Measurements from ENCODE around the gene LGALS3BP. TPM values are rescaled to one million over a fixed set of nuclear protein-coding genes. Genes with fewer than 3 reads are reported as not detected.
A peak's percentile ranks its signal among the peaks of the same experiment; 100 is the strongest.

The LGALS3BP gene
- total RNA-seq, 1 donor from 2014 or later: 147 TPM

DNA sequence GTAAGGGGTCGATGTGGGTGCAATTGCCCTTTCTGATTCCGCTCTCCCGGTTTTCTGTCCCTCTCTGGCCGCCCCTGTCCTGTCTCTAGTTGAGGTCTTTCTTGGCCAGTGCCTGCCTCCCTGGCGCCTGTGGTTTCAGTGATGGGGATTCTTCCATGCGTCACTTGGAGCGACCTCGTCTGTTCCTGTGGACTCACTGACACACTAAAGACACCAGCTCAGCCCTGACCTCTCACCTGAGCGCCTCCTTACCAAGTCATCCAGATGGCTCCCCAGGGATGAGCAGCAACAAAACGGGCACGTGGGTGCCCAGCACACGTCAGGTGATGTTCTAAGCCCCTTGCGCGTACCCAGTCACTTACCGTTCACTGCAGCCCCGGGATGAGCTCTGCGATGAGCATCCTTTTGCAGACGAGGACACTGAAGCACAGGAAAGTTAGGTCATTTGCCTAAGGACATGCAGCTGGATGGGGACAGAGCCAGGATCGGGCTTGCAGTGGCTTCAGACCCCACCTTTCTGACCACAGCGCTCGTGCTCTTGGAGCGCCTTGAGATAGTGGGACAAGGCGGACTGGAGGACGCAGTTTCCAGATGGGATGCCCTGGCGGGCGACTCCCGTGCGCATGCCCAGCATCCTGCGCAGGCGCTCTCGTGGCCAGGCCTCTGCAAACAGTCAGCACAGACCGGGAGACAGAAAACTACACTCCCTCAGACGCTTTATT, 11.5 kb upstream of the LGALS3BP start:
- DNase-seq (ENCODE audit: low spot score) (peak; percentile 53), ATAC-seq (no peak)
- intact Hi-C loops (cut with DNase I): no loop called here

GRCh38 chr17:78990349-78991016, 10.8 kb upstream of the LGALS3BP start:
- ATAC-seq (no peak), DNase-seq (ENCODE audit: low spot score) (peak; percentile 57)
- intact Hi-C loops (cut with DNase I): no loop called here

DNA sequence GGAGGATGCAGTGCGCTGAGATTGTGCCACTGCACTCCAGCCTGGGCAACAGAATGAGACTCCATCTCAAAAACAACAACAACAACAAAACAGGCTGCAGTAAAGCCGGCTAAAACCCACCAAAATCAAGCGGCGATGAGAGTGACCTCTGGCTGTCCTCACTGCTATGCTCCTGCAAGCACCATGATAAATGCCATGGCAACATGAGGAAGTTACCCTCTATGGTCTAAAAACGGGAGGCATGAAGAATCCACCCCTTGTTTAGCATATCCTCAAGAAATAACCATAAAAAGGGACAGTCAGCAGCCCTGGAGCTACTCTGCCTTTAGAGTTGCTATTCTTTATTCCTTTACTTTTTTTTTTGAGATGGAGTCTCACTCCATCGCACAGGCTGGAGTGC, 8.4 kb upstream of the LGALS3BP start:
- intact Hi-C loops (cut with DNase I): no loop called here
- ATAC-seq (no peak), DNase-seq (ENCODE audit: low spot score) (no peak)

- ATAC-seq (peak; percentile 71), DNase-seq (ENCODE audit: low spot score) (no peak)
- intact Hi-C loops (cut with DNase I): no loop called here
These were observed 7.1 kb upstream of the LGALS3BP start for GRCh38 chr17:78986649-78987328.

DNA sequence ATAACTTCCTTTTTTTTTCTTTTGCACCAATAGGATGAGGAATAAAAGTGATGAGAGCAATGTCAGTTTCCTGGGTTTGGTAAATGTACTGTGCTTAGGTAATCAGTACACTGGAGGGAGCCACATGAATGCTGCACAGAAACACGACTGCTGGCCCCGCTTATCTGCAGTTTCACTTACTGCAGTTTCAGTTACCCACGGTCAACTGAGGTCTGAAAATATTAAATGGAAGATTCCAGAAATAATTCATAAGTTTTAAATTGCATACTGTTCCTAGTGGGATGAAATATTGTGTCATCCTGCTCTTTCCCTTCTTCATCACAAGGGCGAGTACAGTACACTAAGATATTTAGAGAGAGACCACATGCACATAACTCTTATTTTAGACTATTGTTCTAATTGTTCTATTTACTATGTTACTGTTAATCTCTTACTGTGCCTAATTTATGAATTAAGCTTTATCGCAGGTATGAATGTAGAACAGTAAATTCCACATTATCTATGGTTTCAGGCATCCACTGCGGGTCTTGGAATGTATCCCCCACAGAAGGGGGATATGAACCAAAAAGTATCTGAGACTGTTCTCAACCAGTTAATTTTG, 6.4 kb upstream of the LGALS3BP start:
- intact Hi-C loops (cut with DNase I): no loop called here
- ATAC-seq: peak; percentile 84
- no peak for DNase-seq (ENCODE audit: low spot score)

GRCh38 chr17:78985395-78985794, 5.7 kb upstream of the LGALS3BP start:
- intact Hi-C loops (cut with DNase I): no loop called here
- ATAC-seq: no peak
- DNase-seq (ENCODE audit: low spot score): no peak

- intact Hi-C loops (cut with DNase I): no loop called here
- no peak for ATAC-seq
These were observed 1.5 kb upstream of the LGALS3BP start for GRCh38 chr17:78981010-78981888.

DNA sequence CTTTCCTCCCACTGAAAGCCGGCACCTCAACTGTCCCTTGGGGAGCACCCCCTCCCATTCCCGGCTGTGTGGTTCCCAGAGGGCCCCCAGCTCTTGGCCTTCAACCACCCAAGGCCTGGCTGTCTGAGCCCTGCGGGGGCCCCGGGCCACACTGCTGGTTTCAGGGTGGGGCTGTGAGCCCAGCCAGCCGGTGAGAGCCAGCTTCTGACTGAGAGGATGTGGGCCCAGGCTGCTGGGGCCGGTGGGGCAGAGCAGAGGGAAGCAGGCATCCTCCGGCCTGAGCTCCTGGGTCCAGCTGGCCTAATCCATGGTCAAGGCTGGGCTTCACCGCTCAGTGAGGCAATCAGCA, 875 bp upstream of the LGALS3BP start:
- intact Hi-C loops (cut with DNase I): no loop called here
- no peak for ATAC-seq
- DNase-seq (ENCODE audit: low spot score): no peak

More at GRCh38 chr17:78981010-78981888, 1.5 kb upstream of the LGALS3BP start:
- no peak for DNase-seq (ENCODE audit: low spot score)

- ATAC-seq (no peak), DNase-seq (ENCODE audit: low spot score) (no peak)
- intact Hi-C loops (cut with DNase I): no loop called here
These were observed 1.4 kb downstream of the LGALS3BP start for GRCh38 chr17:78977997-78978973.

DNA sequence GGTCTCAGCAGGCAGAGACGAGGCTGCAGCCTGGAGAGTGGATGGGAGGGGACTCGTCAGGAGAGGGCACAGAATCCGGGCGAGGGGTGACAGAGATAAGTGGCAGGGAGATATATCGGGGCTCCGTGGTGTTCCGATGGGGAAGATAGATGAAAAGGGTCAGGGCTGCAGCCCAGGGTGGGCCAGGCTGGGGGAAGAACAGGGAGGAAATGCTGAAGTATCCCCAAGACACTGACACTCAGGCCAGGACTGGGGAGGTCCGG, 2.1 kb downstream of the LGALS3BP start:
- DNase-seq (ENCODE audit: low spot score): no peak
- intact Hi-C loops (cut with DNase I): no loop called here
- ATAC-seq: no peak

- intact Hi-C loops (cut with DNase I): no loop called here
- ATAC-seq (no peak), DNase-seq (ENCODE audit: low spot score) (no peak)
These were observed 2.6 kb downstream of the LGALS3BP start for GRCh38 chr17:78976907-78977680.

DNA sequence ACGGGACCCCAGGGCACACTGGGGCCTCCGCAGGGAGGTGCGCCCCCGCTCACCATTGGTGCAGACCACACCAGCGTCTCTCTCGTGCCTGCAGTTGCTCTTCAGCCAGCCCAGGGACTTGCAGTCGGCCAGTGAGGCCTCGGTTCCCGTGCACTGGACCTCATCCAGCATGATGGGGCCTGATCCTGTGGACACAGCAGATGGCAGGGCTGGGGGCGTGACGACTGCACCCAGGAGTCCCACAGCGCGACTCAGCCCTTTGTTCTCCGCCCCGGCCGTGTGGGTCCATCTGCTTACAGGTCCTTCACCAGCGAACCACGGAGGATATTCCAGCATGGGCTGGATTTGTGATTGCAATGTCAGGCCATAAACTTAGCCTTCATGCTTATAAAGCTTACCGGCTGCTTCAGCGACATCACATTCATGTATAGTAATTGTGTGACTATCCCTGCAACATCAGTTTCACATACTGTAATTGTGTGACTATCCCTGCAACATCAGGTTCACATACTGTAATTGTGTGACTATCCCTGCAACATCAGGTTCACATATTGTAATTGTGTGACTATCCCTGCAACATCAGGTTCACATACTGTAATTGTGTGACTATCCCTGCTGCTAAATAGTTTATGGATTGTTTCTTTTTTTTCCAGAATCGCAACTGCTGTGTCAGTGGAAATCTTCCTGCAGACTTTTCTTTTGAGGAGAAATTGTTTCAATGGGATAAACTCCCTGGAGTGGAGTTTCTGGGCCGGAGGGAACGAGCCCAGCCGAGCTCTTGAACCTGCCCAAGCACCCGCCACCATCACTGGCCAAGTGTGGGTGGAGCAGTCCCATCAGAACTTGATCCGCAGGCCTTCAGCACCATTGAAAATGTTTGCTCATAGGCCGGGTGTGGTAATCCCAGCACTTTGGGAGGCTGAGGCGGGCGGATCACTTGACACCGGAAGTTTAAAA, 4.8 kb downstream of the LGALS3BP start:
- DNase-seq (ENCODE audit: low spot score) (no peak), ATAC-seq (peak; percentile 74)
- intact Hi-C loops (cut with DNase I): loop anchor here (5.0 kb wide), 1 partner anchor 108 kb away; no protein-coding TSS in a partner anchor

GRCh38 chr17:78973792-78974520, 5.8 kb downstream of the LGALS3BP start:
- intact Hi-C loops (cut with DNase I): loop anchor here (5.0 kb wide), 1 partner anchor 107 kb away; no protein-coding TSS in a partner anchor
- DNase-seq (ENCODE audit: low spot score) (no peak), ATAC-seq (no peak)

GRCh38 chr17:78973196-78973595, 6.5 kb downstream of the LGALS3BP start:
- ATAC-seq (no peak), DNase-seq (ENCODE audit: low spot score) (no peak)
- intact Hi-C loops (cut with DNase I): loop anchor here (5.0 kb wide), 1 partner anchor 106 kb away; no protein-coding TSS in a partner anchor

DNA sequence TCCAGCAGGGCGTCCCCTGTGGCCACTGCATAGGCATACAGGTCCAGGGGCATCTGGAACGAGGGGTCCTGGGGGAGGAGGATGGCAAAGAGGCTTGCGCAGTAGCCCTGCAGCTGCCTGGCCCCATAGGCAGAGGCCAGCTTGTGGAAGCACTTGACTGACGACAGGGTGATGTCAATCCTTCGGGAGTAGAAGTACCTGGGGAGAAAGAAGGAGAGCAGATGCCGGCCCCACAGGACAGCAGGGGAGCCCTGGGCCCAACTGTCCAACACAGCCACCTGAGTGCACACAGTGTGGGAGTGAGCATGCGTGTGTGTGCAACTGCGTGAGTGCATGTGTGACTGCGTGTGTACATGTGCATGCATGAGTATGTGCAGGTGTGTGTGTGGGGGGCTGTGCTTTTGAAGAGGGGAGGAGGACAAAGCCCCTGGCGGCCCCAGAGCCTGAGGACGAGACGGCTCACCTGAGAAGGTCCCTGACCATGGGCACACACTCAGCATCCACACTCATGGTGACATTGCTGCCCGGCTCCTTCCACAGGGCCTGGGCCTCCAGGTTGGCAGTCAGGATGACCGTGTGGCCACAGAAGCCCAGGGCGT, 7.1 kb downstream of the LGALS3BP start:
- ATAC-seq: no peak
- no peak for DNase-seq (ENCODE audit: low spot score)
- intact Hi-C loops (cut with DNase I): loop anchor here (5.0 kb wide), 1 partner anchor 105 kb away; no protein-coding TSS in a partner anchor
